ENCODE results near the gene KLLN. TPM values are rescaled to one million over a fixed set of nuclear protein-coding genes. Genes with fewer than 3 reads are reported as not detected.
"Not testable (repeated sequence)": the region's sequence is repeated elsewhere in the genome, so short reads cannot be mapped to it uniquely, and the experiment has no call there.

The KLLN gene, protein sequence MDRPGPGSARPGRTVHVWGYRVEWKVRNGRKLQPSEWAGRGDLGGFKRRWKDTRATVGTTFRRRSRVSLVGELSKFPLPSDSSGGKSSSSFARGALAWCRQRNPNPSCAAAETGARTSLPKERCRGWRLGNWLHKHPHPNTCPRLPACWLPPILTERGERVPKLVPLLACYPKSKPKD
- total RNA-seq (2021) = 0.30 and 0.57 TPM in 2 replicates
- Bru-seq, nascent RNA = percentile 27 among the genes with signal in this experiment
- percentile 26 among the genes with signal in this experiment for BruChase-seq, experiment 1, labeled RNA remaining after a 2-hour chase
- BruChase-seq, experiment 2, labeled RNA remaining after a 6-hour chase = percentile 32 among the genes with signal in this experiment
- long read RNA-seq = 0 reads

DNA sequence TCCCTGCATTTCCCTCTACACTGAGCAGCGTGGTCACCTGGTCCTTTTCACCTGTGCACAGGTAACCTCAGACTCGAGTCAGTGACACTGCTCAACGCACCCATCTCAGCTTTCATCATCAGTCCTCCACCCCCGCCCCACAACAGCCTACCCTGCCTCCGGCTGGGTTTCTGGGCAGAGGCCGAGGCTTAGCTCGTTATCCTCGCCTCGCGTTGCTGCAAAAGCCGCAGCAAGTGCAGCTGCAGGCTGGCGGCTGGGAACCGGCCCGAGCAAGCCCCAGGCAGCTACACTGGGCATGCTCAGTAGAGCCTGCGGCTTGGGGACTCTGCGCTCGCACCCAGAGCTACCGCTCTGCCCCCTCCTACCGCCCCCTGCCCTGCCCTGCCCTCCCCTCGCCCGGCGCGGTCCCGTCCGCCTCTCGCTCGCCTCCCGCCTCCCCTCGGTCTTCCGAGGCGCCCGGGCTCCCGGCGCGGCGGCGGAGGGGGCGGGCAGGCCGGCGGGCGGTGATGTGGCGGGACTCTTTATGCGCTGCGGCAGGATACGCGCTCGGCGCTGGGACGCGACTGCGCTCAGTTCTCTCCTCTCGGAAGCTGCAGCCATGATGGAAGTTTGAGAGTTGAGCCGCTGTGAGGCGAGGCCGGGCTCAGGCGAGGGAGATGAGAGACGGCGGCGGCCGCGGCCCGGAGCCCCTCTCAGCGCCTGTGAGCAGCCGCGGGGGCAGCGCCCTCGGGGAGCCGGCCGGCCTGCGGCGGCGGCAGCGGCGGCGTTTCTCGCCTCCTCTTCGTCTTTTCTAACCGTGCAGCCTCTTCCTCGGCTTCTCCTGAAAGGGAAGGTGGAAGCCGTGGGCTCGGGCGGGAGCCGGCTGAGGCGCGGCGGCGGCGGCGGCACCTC is at the start of gene KLLN, which contains the start of gene PTEN:
TSS of gene KLLN (minus strand) at position 481 of the 891 bp plus-strand sequence. CDS start 1,046 bp downstream, outside the sequence.
TSS of gene PTEN (plus strand) at position 573 of the 891 bp plus-strand sequence. CDS start 845 bp downstream, outside the sequence.
- H2AFZ ChIP-seq = peak within 1 kb of the TSS; percentile 89
- no peaks in the 10 kb centered on the region for H3K36me3 ChIP-seq (ENCODE audit: low read depth)
- intact Hi-C loops (cut with micrococcal nuclease; ENCODE audit: unreplicated experiment) = loop anchor here (2.0 to 10.0 kb wide), 7 partner anchors 16 to 690 kb away; partner anchors contain the start of gene ATAD1
- BruUV-seq (replicated peaks) = no TSS peak
- no peak for TF ChIP-seq EZH2 (IDR thresholded peaks at IDR 0.05; ENCODE audit: low read depth)
- TF ChIP-seq, protein P1, sequence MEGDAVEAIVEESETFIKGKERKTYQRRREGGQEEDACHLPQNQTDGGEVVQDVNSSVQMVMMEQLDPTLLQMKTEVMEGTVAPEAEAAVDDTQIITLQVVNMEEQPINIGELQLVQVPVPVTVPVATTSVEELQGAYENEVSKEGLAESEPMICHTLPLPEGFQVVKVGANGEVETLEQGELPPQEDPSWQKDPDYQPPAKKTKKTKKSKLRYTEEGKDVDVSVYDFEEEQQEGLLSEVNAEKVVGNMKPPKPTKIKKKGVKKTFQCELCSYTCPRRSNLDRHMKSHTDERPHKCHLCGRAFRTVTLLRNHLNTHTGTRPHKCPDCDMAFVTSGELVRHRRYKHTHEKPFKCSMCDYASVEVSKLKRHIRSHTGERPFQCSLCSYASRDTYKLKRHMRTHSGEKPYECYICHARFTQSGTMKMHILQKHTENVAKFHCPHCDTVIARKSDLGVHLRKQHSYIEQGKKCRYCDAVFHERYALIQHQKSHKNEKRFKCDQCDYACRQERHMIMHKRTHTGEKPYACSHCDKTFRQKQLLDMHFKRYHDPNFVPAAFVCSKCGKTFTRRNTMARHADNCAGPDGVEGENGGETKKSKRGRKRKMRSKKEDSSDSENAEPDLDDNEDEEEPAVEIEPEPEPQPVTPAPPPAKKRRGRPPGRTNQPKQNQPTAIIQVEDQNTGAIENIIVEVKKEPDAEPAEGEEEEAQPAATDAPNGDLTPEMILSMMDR (conservative IDR thresholded peaks at IDR 0.05) = no peak
- H3K4me3 ChIP-seq = peak within 1 kb of the TSS; percentile 98
- peak within 1 kb of the TSS; percentile 77 for H3K27ac ChIP-seq
- peaks cover 26% of the 10 kb centered on the region for H4K20me1 ChIP-seq (ENCODE audit: insufficient read depth)
- CTCF ChIA-PET = interaction anchor here (0.7 to 1.9 kb wide), 2 partner anchors 526 to 694 kb away, joined by 3 to 6 read pairs; no protein-coding TSS in a partner anchor
- peaks cover 14% of the 10 kb centered on the region for H3F3A ChIP-seq (ENCODE audit: insufficient read depth, low read depth)
- peaks cover 42% of the 10 kb centered on the region for H3K79me2 ChIP-seq (ENCODE audit: low read depth)
- no peaks in the 10 kb centered on the region for H3K9me2 ChIP-seq (ENCODE audit: insufficient read depth)
- no peaks in the 10 kb centered on the region for H3K9me3 ChIP-seq (ENCODE audit: insufficient read depth, low read depth)
- no peaks in the 10 kb centered on the region for H3K27me3 ChIP-seq (ENCODE audit: insufficient read depth, low read depth)
- peaks cover 27% of the 10 kb centered on the region for H3K4me1 ChIP-seq (replicated peaks; ENCODE audit: insufficient read depth)
- DNase-seq = peak; percentile 59 to 78
- H3K4me2 ChIP-seq = peak within 1 kb of the TSS; percentile 95
- POLR2A ChIA-PET (ENCODE audit: unreplicated experiment) = interaction anchor here (0.5 to 0.7 kb wide), 3 partner anchors 293 to 772 kb away, joined by 3 to 6 read pairs (median 4); no protein-coding TSS in a partner anchor

DNA sequence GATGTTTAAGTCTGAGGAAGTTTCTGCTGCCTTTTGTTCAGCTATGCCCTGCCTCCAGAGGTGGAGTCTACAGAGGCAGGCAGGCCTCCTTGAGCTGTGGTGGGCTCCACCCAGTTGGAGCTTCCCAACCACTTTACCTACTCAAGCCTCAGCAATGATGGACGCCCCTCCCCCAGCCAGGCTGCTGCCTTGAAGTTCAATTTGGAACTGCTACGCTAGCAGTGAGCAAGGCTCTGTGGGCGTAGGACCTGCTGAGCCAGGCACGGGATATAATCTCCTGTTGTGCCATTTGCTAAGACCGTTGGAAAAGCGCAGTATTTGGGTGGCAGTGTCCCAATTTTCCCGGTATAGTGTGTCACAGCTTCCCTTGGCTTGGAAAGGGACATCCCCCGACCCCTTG is 40.1 kb upstream of the KLLN start:
- DNase-seq; H3K4me3 ChIP-seq; intact Hi-C loops (cut with micrococcal nuclease; ENCODE audit: unreplicated experiment); H3K4me1 ChIP-seq (replicated peaks; ENCODE audit: insufficient read depth); H3K27ac ChIP-seq; H3K4me2 ChIP-seq; CTCF ChIA-PET; H3K9me3 ChIP-seq (ENCODE audit: insufficient read depth, low read depth); POLR2A ChIA-PET (ENCODE audit: unreplicated experiment); H3K9me2 ChIP-seq (ENCODE audit: insufficient read depth); H4K20me1 ChIP-seq (ENCODE audit: insufficient read depth); BruUV-seq (replicated peaks); H2AFZ ChIP-seq; H3K36me3 ChIP-seq (ENCODE audit: low read depth); H3K27me3 ChIP-seq (ENCODE audit: insufficient read depth, low read depth); H3F3A ChIP-seq (ENCODE audit: insufficient read depth, low read depth): not testable (repeated sequence)
- peaks cover 48% of the 10 kb centered on the region for H3K79me2 ChIP-seq (ENCODE audit: low read depth)

DNA sequence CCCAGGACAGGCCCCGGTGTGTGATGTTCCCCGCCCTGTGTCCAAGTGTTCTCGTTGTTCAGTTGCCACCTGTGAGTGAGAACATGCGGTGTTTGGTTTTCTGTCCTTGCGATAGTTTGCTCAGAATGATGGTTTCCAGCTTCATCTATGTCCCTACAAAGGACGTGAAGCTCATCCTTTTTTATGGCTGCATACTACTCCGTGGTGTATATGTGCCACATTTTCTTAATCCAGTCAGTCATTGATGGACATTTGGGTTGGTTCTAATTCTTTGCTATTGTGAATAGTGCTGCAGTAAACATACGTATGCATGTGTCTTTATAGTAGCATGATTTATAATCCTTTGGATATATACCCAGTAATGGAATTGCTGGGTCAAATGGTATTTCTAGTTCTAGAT is 34.6 kb upstream of the KLLN start:
- DNase-seq; H3K4me1 ChIP-seq (replicated peaks; ENCODE audit: insufficient read depth); H3K9me2 ChIP-seq (ENCODE audit: insufficient read depth); H3K27ac ChIP-seq; H3F3A ChIP-seq (ENCODE audit: insufficient read depth, low read depth); H3K27me3 ChIP-seq (ENCODE audit: insufficient read depth, low read depth); H3K36me3 ChIP-seq (ENCODE audit: low read depth); H3K4me3 ChIP-seq; BruUV-seq (replicated peaks); H3K4me2 ChIP-seq; H3K9me3 ChIP-seq (ENCODE audit: insufficient read depth, low read depth); H2AFZ ChIP-seq; POLR2A ChIA-PET (ENCODE audit: unreplicated experiment); H4K20me1 ChIP-seq (ENCODE audit: insufficient read depth); intact Hi-C loops (cut with micrococcal nuclease; ENCODE audit: unreplicated experiment); CTCF ChIA-PET: not testable (repeated sequence)
- peaks cover 48% of the 10 kb centered on the region for H3K79me2 ChIP-seq (ENCODE audit: low read depth)

DNA sequence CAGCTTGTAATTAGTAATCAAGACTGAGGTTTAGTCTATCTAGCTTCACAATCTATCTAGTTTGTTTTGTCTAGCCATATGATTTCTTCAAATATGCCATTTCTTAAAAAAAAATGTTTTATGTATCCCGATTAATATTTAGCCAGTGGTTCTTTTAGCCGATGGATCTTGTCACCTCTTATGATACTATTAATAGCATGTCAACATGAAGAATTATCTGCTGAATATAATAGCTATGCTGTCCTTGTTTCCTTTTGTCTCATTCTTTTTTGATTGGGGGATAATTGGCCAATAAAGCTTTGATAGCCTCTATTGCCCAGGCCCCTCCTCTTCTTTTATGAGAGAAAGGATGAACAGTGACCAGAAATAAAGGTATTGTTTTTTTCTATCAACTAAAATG is 32.9 kb upstream of the KLLN start:
- H2AFZ ChIP-seq = no peak overlapping the region
- no peaks in the 10 kb centered on the region for H3K9me2 ChIP-seq (ENCODE audit: insufficient read depth)
- CTCF ChIA-PET = no interaction called here
- no peak overlapping the region for H3K27ac ChIP-seq
- TF ChIP-seq, protein P1 (conservative IDR thresholded peaks at IDR 0.05) = no peak
- POLR2A ChIA-PET (ENCODE audit: unreplicated experiment) = no interaction called here
- no peaks in the 10 kb centered on the region for H3K4me1 ChIP-seq (replicated peaks; ENCODE audit: insufficient read depth)
- no peaks in the 10 kb centered on the region for H3K27me3 ChIP-seq (ENCODE audit: insufficient read depth, low read depth)
- intact Hi-C loops (cut with micrococcal nuclease; ENCODE audit: unreplicated experiment) = no loop called here
- H3K4me3 ChIP-seq = no peak overlapping the region
- H4K20me1 ChIP-seq (ENCODE audit: insufficient read depth) = no peaks in the 10 kb centered on the region; the same call in 1 of the 2 replicates
- no peaks in the 10 kb centered on the region for H3K9me3 ChIP-seq (ENCODE audit: insufficient read depth, low read depth)
- peaks cover 48% of the 10 kb centered on the region for H3K79me2 ChIP-seq (ENCODE audit: low read depth)
- no peaks in the 10 kb centered on the region for H3K36me3 ChIP-seq (ENCODE audit: low read depth)
- no TSS peak for BruUV-seq (replicated peaks)
- H3F3A ChIP-seq (ENCODE audit: insufficient read depth, low read depth) = no peaks in the 10 kb centered on the region
- H3K4me2 ChIP-seq = no peak overlapping the region
- DNase-seq = no peak
